GM13976 (cell line): ENCODE data around the gene UNC5C.

ENCODE experiments used
- DNase-seq: peaks from one replicate; pipeline ENCODE4 v3.0.0; 2012; ENCODE audit warnings: low spot score
- CTCF ChIP-seq: IDR thresholded peaks from 2 replicates; pipeline ENCODE4 v1.5.1; 2012; ENCODE audit warnings: borderline replicate concordance, mild to moderate bottlenecking; ENCODE audit not compliant: insufficient read depth; ENCODE audit errors: extremely low read depth, missing control alignments, control extremely low read depth
- in situ Hi-C: fragments of 300-500 bp; cut with MboI; formaldehyde crosslinking; loops from one replicate; pipeline ENCODE4 v1.12.0; 2022; ENCODE audit warnings: low sequenced_read_pairs, mixed read lengths, inconsistent platforms; ENCODE audit not compliant: unreplicated experiment

Gene UNC5C

GRCh38 chr4:95361696-95361965 lies 187.1 kb downstream of the UNC5C start:
- no peak for DNase-seq
- TF ChIP-seq CTCF, result no peak
- in situ Hi-C loops, result no loop called here

GRCh38 chr4:95360906-95361695 lies 187.7 kb downstream of the UNC5C start:
- DNase-seq, result no peak
- TF ChIP-seq CTCF, result no peak
- in situ Hi-C loops, result no loop called here

- TF ChIP-seq CTCF, result no peak
- DNase-seq, result no peak
- in situ Hi-C loops, result no loop called here
Measured at GRCh38 chr4:95360256-95360903, 188.4 kb downstream of the UNC5C start.

GRCh38 chr4:95358421-95358820 lies 190.4 kb downstream of the UNC5C start:
- DNase-seq, result no peak
- in situ Hi-C loops, result no loop called here
- no peak for TF ChIP-seq CTCF

GRCh38 chr4:95355021-95355420 lies 193.8 kb downstream of the UNC5C start:
- DNase-seq, result no peak
- in situ Hi-C loops, result no loop called here
- no peak for TF ChIP-seq CTCF

- in situ Hi-C loops, result no loop called here
- no peak for DNase-seq
- TF ChIP-seq CTCF, result no peak
Measured at GRCh38 chr4:95348418-95348817, 200.4 kb downstream of the UNC5C start.
